ENCODE results near the gene ISM1.
"Not testable (repeated sequence)": the region's sequence is repeated elsewhere in the genome, so short reads cannot be mapped to it uniquely, and the experiment has no call there.

The ISM1 gene

GRCh38 chr20:13221673-13222318 is 722 bp downstream of the ISM1 start:
- DNase-seq: peak; percentile 38

GRCh38 chr20:13222319-13222716 is 1.2 kb downstream of the ISM1 start:
- no peak for DNase-seq

DNA sequence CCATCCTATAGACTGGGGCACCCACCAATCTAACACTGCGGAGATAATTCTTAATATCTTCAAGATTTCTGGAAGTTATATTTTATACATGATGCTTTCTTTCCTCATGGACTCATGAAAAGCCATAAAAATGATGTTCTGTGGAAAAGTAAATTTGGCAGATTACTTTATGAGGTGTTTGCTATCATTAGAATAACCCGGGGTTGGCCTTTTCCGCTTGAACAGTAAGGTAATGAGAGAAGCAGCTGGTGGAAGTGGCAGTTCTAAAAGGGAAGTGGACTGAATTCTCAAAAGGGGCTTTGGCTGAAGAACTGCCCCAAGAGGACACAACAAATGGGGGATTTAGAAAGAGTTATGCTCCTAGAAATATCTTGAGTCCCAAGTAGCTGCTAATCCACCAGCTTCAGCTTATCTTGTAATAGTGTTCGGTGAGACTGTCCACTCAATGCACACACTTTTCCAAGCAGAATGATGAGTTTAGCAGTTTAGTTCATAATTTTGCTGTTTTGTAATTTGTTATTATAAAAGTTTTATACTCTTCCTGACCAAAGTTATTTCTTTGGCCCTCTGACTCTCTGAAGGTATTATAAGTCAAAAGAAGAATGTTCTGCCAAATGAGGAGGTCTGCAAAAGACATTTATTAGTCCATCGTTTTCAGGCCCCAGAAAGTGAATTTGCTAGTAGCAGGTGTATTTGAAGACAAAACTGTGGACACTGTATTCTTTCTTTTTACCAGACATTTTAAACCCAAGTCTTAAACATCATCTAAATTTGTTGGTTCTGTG is 2.9 kb downstream of the ISM1 start:
- DNase-seq: no peak

- no peak for DNase-seq
Observed at GRCh38 chr20:13226367-13226766, 5.3 kb downstream of the ISM1 start.

GRCh38 chr20:13228771-13229170 is 7.7 kb downstream of the ISM1 start:
- DNase-seq: no peak

DNA sequence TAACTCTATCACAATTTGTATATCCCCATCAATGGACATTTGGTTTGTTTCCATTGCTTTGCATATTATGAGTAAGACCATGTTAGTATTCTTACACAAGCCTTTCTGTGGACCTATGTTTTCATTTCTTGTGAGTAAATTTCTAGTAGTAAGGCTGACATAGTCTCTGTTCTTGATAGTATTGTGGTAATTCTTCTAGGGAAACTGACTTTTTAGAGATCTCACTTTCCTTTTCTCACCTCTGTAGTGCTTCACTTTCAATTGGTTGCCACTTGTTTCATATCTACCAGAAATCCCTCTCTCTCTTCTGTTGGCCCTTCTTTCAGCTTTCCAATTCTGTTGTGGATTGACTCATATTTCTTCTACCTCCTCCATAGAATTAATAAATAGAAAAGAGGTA is 8.5 kb downstream of the ISM1 start:
- no peak for DNase-seq

- no peak for DNase-seq
Observed at GRCh38 chr20:13231031-13231752, 10.1 kb downstream of the ISM1 start.

GRCh38 chr20:13232999-13233398 is 11.9 kb downstream of the ISM1 start:
- DNase-seq: no peak

GRCh38 chr20:13234961-13235360 is 13.9 kb downstream of the ISM1 start:
- no peak for DNase-seq

- not testable (repeated sequence) for DNase-seq
Observed at GRCh38 chr20:13236360-13236759, 15.3 kb downstream of the ISM1 start.

GRCh38 chr20:13236990-13237720 is 16.1 kb downstream of the ISM1 start:
- no peak for DNase-seq

DNA sequence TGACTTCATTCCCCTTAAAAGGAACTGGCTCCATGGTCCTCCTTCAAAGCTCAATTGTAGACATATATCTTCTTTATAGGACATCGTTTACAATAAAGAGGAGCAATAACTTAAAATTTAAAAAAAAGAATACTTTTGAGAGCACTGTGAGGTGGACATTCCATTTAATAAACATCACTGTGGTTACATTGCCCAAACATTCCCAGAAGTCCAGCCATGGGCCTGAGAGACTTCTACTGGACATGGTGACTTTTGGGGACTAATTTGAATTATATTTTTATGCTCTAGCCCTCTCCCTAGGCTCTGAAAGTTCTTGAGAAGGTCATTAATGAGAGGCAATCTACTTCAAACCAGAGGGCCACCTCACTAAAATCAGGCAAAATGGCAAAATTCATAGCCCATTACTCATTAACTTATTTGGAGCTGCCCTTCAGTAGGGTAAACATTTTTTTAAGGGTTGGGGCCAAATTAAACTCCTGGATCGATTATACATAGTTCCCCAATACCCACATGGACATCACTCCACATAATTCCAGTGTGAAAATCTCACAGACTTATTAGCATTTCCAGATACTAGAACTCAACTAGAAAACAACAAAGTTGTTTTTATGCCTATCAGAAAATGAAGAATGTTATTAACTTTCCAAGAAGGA is 17.1 kb downstream of the ISM1 start:
- DNase-seq: no peak

DNA sequence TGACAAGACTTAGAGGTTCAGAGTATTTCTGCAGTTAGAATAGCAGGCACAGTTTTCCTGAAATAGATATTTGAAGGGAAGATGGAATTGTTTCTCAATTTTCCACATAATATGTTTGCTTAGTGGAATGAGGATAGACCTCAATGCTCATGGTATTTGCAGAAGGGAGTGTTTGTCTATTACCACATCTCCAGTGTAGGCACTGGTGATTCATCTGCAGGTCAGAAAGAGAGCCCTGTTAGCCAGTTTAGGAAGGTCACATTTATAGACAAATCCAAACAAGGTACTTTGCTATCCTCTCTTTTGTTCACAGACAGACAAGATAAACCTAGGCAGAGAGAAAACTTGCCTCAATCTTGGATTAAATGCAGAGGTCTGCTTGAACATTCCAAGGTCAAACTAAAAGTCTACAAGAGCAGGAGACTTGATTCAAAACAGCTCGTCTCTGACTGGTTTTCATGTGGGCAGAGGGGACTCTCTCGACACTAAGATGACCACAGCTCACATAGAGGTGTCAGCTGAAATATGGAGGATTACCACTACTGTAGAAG is 22.8 kb downstream of the ISM1 start:
- DNase-seq: no peak

DNA sequence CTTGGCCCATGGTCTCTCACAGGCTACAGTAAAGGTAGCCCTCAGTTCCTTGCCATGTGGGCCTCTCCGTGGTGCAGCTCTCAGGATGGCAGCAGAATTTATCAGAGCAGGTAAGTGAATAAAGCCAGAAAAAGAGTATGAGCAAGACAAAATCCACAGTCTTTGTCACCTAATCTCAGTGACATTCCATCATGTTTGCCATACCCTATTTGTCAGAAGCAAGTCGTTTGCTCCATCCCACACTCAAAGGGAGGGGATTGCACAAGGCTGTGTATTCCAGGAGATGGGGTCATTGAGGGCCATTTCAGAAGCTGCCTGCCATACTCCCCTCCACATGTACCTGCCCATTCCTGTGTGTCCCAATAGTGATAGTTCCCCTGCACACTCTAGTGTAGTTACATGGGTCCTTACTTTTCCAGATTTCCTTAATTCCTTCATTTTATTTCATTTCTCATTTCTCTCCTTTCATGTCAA is 24.2 kb downstream of the ISM1 start:
- DNase-seq: no peak

DNA sequence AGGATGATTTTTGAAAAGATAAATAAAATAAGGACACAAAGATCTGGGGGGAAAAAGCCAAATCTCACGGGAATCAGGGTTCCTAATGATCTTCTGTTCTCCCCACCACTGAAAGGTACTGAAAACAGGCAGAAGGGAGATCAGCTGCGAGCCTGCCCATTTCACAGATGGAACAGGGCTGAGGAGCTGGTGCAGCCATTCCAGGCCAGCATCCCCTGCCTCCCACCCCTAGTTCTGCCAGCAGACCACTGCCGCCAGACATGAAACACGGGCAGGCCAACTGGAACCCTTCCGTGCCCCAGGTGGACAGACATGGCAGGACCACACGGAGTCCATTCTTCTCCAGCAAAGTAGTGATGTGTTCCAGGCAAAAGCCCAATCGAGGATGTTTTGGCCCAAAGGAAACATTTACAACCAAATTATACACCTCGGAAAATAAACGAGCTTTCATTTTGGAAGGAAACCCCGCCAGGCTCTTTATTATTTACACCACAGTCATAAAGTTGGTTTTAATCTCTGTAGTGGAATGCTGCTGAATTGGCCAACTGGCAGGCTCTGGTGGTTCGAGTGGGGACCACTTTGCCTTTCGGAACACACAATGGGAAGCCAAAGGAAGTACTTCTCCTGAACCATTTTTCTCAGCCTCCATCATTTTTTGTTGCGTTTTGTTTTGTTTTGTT is 28.2 kb downstream of the ISM1 start:
- no peak for DNase-seq

DNA sequence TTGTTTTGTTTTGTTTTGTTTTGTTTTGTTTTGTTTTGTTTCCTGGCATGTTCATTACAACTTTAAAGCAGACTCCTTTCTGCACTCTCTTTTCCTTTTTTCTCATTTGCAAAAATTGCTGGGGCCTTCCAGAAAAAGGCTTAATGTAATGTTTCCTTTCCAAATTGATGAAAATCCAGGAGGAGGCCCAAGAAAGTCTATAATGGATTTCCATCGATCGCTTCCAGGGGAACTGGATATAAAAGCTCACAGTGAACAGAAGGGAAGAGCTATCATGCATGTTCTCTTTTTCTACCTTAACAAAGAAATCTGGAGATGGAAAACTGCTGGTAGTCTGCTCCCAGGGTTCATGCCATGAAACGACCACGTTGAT is 28.7 kb downstream of the ISM1 start:
- DNase-seq: no peak

DNA sequence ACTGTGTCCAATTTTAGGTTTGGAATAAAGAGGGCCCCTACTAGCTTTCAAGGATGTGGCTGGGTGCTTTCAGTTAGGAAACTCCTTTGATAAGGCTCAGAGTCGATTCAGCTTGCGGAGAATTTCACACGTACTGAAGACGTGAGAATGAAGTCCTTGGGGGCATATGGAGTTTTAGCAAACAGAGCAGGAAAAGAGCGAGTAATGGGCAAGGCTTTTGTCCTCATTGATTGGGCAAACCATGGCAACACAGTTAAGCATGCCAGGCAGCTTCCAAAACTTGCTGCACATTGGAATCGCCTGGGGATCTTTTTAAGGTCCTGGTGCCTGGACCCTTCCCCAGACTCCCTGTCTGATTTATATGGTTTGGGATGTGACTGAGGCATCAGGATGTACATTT is 29.2 kb downstream of the ISM1 start:
- no peak for DNase-seq

DNA sequence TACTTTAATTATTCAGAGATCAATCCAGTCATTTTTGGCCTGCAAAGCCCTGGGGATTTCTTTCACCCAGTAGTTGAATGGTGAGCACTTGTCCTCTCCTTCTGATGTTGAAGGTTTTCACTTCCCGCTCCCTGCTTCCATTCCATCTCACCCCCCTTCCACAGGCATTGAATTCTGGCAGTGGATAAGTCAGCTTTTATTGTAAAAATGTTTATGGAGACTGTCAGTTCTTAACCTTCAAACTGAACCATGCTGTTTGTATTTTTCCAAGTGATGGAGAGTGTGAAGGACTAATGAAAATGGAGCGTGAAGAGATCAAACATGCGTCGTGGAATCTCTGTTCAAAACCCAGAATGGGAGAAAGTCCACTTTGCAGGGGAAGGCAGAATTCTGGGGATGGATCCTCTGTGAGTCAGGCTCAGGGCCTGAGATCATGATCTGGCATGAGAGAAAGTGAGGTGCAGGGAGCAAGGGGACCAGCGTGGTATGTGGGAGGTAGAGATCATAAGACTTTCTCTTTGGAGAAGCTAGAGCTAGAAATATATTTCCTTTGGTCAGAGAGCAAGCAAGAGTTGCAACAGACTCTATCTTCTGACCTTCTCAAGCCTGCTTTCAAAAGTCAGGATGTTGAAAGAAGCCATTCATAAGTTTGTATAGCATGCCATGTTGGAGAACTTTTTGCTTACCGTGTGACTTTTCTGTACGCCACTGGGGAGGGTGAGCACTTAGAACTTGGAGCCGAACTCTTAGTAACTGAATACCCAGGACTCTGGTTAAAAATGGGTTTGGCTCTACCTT is 30.2 kb downstream of the ISM1 start:
- DNase-seq: no peak

DNA sequence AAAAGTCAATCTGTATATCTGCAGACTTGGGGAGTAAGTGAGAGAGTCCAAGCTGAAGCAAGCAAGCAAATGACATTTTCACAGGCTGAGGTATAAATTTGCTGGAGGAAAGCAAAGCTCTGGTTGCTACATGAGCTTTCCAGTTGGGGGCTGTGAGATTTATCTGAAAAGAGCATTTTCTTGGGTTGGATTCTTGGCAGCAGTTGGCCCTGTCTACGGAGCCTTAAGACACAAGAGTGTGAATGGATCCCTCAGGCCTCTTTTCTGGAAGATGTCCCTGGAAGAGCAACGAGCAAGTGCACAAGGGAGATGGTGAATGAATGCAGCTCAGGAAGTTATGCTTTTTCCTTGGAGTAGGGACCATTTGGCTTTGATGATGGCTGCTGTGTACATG is 30.8 kb downstream of the ISM1 start:
- no peak for DNase-seq

GRCh38 chr20:13255356-13255755 is 34.3 kb downstream of the ISM1 start:
- no peak for DNase-seq

DNA sequence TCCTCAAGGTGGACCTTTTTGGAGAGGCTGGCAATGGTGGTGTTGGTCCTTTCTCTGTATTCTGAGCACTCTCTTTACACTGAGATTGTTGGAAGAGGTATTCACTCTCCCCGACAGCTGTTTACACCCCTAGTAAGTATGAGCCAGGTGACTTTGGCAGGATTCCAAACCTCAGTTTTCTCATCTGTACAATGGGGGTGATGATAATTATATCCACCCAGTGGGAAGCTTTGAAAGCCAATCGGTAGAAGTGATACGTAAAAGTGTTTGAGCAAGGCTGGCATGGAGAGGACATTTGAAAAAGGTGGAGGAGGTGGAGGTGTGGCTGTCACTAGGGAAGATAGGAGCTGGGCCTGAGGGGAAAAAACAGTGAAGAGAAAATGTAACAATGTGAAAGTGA is 35.5 kb downstream of the ISM1 start:
- DNase-seq: no peak
